ENCODE data around the gene CHI3L2.

CHI3L2 gene

DNA sequence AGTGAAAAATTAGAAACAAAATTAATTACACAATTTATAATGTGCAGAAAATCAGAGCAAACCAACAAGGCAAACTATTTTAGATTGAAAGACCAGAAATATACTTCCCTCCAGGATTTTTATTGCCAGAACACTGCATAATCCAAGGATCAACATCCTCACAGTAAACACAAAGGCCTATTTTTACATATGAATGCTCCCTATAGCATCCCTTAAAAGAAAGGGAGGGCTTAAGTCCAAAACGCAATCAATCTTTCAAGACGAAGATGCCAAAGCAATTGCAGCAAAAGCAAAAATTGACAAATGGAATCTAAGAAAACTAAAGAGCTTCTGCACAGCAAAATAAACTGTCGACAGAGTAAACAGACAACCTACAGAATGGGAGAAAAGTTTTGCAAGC is 44.6 kb downstream of the CHI3L2 start:
- Histone ChIP-seq H3K4me3 (ENCODE audit: low read depth, low read length, poor library complexity, severe bottlenecking) (no peak overlapping the region), H2AFZ (ENCODE audit: low read length) (no peak overlapping the region), H3K27ac (ENCODE audit: low read depth, low read length, poor library complexity, severe bottlenecking) (no peak overlapping the region), H3K27me3 (ENCODE audit: insufficient read depth, low read length) (peaks cover 9% of the 10 kb centered on the region; the same call in 1 of the 2 replicates), H3K9ac (ENCODE audit: low read length) (no peak overlapping the region), H3K9me3 (ENCODE audit: low read length) (peaks cover 4% of the 10 kb centered on the region; the same call in 1 of the 2 replicates), H3K9me2 (ENCODE audit: low read depth, low read length) (no peaks in the 10 kb centered on the region; the same call in 1 of the 2 replicates), H3K36me3 (ENCODE audit: insufficient read depth, low read length) (no peaks in the 10 kb centered on the region), H3K4me1 (ENCODE audit: insufficient read depth, low read length, severe bottlenecking) (no peaks in the 10 kb centered on the region), H3K4me2 (ENCODE audit: low read length) (no peak overlapping the region), H4K20me1 (ENCODE audit: insufficient read depth, low read length) (no peaks in the 10 kb centered on the region), H3F3A (ENCODE audit: insufficient read depth, low read length) (no peaks in the 10 kb centered on the region), H3K79me2 (ENCODE audit: insufficient read depth, low read length) (no peaks in the 10 kb centered on the region)
- TF ChIP-seq, protein P1, sequence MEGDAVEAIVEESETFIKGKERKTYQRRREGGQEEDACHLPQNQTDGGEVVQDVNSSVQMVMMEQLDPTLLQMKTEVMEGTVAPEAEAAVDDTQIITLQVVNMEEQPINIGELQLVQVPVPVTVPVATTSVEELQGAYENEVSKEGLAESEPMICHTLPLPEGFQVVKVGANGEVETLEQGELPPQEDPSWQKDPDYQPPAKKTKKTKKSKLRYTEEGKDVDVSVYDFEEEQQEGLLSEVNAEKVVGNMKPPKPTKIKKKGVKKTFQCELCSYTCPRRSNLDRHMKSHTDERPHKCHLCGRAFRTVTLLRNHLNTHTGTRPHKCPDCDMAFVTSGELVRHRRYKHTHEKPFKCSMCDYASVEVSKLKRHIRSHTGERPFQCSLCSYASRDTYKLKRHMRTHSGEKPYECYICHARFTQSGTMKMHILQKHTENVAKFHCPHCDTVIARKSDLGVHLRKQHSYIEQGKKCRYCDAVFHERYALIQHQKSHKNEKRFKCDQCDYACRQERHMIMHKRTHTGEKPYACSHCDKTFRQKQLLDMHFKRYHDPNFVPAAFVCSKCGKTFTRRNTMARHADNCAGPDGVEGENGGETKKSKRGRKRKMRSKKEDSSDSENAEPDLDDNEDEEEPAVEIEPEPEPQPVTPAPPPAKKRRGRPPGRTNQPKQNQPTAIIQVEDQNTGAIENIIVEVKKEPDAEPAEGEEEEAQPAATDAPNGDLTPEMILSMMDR (IDR thresholded peaks at IDR 0.05; ENCODE audit: low read length) = no peak
- no peak for TF ChIP-seq EZH2 (IDR thresholded peaks at IDR 0.05; ENCODE audit: borderline replicate concordance, low read length)

- Histone ChIP-seq H3K27me3 (ENCODE audit: insufficient read depth, low read length) (peaks cover 9% of the 10 kb centered on the region; the same call in 1 of the 2 replicates), H3F3A (ENCODE audit: insufficient read depth, low read length) (no peaks in the 10 kb centered on the region), H3K79me2 (ENCODE audit: insufficient read depth, low read length) (no peaks in the 10 kb centered on the region), H3K4me1 (ENCODE audit: insufficient read depth, low read length, severe bottlenecking) (no peaks in the 10 kb centered on the region), H3K9me3 (ENCODE audit: low read length) (peaks cover 5% of the 10 kb centered on the region; the same call in 1 of the 2 replicates), H3K9me2 (ENCODE audit: low read depth, low read length) (no peaks in the 10 kb centered on the region; the same call in 1 of the 2 replicates), H3K27ac (ENCODE audit: low read depth, low read length, poor library complexity, severe bottlenecking) (no peak overlapping the region), H3K9ac (ENCODE audit: low read length) (no peak overlapping the region), H3K4me2 (ENCODE audit: low read length) (no peak overlapping the region), H4K20me1 (ENCODE audit: insufficient read depth, low read length) (no peaks in the 10 kb centered on the region), H2AFZ (ENCODE audit: low read length) (no peak overlapping the region), H3K4me3 (ENCODE audit: low read depth, low read length, poor library complexity, severe bottlenecking) (no peak overlapping the region), H3K36me3 (ENCODE audit: insufficient read depth, low read length) (no peaks in the 10 kb centered on the region)
- no peak for TF ChIP-seq EZH2 (IDR thresholded peaks at IDR 0.05; ENCODE audit: borderline replicate concordance, low read length)
- TF ChIP-seq, protein P1 (IDR thresholded peaks at IDR 0.05; ENCODE audit: low read length) = no peak
Observed at GRCh38 chr1:111274653-111275052, 47.1 kb downstream of the CHI3L2 start.

GRCh38 chr1:111275079-111275478 is 47.6 kb downstream of the CHI3L2 start:
- H3K27ac ChIP-seq (ENCODE audit: low read depth, low read length, poor library complexity, severe bottlenecking) = no peak overlapping the region
- H3K4me1 ChIP-seq (ENCODE audit: insufficient read depth, low read length, severe bottlenecking) = no peaks in the 10 kb centered on the region

More at GRCh38 chr1:111275079-111275478, 47.6 kb downstream of the CHI3L2 start:
- no peak overlapping the region for H3K4me2 ChIP-seq (ENCODE audit: low read length)
- no peak overlapping the region for H2AFZ ChIP-seq (ENCODE audit: low read length)
- H3F3A ChIP-seq (ENCODE audit: insufficient read depth, low read length) = no peaks in the 10 kb centered on the region
- H3K4me3 ChIP-seq (ENCODE audit: low read depth, low read length, poor library complexity, severe bottlenecking) = no peak overlapping the region
- TF ChIP-seq EZH2 (IDR thresholded peaks at IDR 0.05; ENCODE audit: borderline replicate concordance, low read length) = no peak
- TF ChIP-seq, protein P1 (IDR thresholded peaks at IDR 0.05; ENCODE audit: low read length) = no peak
- no peaks in the 10 kb centered on the region for H3K79me2 ChIP-seq (ENCODE audit: insufficient read depth, low read length)
- no peaks in the 10 kb centered on the region; the same call in 1 of the 2 replicates for H3K9me2 ChIP-seq (ENCODE audit: low read depth, low read length)
- H4K20me1 ChIP-seq (ENCODE audit: insufficient read depth, low read length) = no peaks in the 10 kb centered on the region
- no peaks in the 10 kb centered on the region for H3K36me3 ChIP-seq (ENCODE audit: insufficient read depth, low read length)
- H3K27me3 ChIP-seq (ENCODE audit: insufficient read depth, low read length) = peaks cover 9% of the 10 kb centered on the region; the same call in 1 of the 2 replicates
- peaks cover 5% of the 10 kb centered on the region; the same call in 1 of the 2 replicates for H3K9me3 ChIP-seq (ENCODE audit: low read length)
- H3K9ac ChIP-seq (ENCODE audit: low read length) = no peak overlapping the region
